ENCODE measurements around the gene DNAH3. TPM values are rescaled to one million over a fixed set of nuclear protein-coding genes. Genes with fewer than 3 reads are reported as not detected.
"Not testable (repeated sequence)": the region's sequence is repeated elsewhere in the genome, so short reads cannot be mapped to it uniquely, and the experiment has no call there.

Gene DNAH3
- total RNA-seq, 1 donor from 2014 or later, result not detected

DNA sequence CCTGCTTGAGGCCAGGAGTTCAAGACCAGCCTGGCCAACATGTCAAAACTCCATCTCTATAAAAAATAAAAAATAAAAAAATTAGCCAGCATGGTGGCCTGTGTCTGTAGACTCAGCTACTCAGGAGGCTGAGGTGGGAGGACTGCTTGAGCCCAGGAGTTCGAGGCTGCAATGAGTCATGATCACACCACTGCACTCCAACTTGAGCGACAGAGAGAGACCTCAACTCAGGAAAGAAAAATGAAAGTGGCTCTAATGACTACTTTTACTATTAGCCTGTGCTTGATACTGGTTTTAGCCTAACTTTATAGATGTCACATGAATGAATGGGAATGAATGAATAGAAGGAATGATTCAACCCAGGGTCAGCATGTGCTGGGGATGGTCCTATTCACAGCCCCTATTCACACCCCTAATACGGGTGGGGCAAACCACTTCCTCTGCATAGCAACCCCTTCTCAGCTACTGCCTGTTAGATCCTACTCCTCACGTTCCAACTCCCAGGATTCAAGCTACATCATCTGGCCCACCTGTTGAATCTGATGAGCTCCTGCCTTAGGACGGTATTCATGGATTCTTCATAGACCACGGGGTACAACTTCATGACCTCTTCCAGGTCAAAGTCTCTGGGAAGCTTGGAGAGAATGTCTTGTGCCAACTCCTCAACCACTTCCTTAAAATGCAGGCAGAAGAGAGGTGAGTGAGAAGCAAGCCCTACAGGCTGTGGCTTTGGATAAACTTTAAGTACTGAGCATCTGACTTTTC lies 209.6 kb downstream of the DNAH3 start:
- no peak for DNase-seq (ENCODE audit: low read depth)
- H3K4me3 ChIP-seq (ENCODE audit: low read depth, low read length), result no peak overlapping the region
- TF ChIP-seq, protein P1, sequence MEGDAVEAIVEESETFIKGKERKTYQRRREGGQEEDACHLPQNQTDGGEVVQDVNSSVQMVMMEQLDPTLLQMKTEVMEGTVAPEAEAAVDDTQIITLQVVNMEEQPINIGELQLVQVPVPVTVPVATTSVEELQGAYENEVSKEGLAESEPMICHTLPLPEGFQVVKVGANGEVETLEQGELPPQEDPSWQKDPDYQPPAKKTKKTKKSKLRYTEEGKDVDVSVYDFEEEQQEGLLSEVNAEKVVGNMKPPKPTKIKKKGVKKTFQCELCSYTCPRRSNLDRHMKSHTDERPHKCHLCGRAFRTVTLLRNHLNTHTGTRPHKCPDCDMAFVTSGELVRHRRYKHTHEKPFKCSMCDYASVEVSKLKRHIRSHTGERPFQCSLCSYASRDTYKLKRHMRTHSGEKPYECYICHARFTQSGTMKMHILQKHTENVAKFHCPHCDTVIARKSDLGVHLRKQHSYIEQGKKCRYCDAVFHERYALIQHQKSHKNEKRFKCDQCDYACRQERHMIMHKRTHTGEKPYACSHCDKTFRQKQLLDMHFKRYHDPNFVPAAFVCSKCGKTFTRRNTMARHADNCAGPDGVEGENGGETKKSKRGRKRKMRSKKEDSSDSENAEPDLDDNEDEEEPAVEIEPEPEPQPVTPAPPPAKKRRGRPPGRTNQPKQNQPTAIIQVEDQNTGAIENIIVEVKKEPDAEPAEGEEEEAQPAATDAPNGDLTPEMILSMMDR (conservative IDR thresholded peaks at IDR 0.05; ENCODE audit: low read depth, low read length), result no peak

DNA sequence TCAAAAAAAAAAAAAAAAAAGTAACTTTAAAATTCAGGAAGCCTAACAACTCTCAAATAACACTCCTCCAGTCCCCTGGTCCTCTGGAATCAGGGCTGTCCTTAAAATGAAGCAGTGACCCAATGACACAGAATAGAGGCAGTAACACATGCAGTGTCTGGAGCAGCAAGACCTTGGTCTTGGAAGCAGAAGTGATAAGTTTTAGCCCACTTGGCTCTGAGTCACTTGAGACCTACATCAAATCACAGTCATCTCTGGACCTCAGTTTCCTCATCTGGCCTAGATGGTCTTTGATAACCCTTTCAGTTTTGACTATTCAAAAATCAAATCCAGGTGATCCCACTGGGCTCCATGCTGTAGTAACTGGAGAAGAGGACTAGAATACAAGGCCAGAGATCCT lies 211.0 kb downstream of the DNAH3 start:
- H3K4me3 ChIP-seq (ENCODE audit: low read depth, low read length), result no peak overlapping the region
- TF ChIP-seq, protein P1 (conservative IDR thresholded peaks at IDR 0.05; ENCODE audit: low read depth, low read length), result no peak
- no peak for DNase-seq (ENCODE audit: low read depth)

DNA sequence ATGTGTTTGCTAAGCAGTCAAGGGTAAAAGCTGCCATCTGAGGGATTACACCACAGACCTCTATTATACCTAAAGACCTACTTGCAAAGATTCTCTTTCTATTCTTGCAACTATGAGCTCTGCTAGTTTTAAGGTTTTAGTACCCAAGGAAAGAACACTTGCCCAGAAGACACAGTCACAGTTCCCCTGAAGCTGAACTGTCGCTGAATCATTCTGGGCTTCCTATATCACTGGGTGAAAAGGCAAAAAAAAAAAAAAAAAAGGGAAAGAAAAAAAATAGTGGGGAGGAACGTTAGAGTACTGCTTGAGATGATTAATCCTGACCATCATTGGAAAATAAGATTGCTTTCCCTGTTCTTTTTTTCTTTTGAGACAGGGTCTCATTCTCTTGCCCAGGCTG lies 212.2 kb downstream of the DNAH3 start:
- no peak for DNase-seq (ENCODE audit: low read depth)
- no peak overlapping the region for H3K4me3 ChIP-seq (ENCODE audit: low read depth, low read length)
- TF ChIP-seq, protein P1 (conservative IDR thresholded peaks at IDR 0.05; ENCODE audit: low read depth, low read length), result no peak

DNA sequence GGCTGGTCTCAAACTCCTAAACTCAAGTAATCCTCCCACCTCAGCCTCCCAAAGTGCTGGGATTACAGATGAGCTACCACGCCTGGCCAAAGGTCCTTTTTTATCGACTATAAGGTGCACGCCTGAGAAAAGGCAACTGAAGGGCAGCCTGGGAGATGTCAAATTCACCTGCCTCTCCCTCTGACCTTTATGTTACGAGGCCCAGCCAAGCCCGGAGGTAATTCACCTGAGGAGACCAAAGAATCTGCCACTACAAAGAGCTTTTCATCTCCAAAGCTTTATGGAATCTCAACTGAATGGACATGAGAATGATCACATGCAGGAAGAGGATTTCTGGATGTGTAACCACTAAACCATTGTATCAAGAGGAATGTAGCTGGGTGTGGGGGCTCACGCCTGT lies 212.9 kb downstream of the DNAH3 start:
- H3K4me3 ChIP-seq (ENCODE audit: low read depth, low read length), result no peak overlapping the region
- no peak for DNase-seq (ENCODE audit: low read depth)
- TF ChIP-seq, protein P1 (conservative IDR thresholded peaks at IDR 0.05; ENCODE audit: low read depth, low read length), result no peak

DNA sequence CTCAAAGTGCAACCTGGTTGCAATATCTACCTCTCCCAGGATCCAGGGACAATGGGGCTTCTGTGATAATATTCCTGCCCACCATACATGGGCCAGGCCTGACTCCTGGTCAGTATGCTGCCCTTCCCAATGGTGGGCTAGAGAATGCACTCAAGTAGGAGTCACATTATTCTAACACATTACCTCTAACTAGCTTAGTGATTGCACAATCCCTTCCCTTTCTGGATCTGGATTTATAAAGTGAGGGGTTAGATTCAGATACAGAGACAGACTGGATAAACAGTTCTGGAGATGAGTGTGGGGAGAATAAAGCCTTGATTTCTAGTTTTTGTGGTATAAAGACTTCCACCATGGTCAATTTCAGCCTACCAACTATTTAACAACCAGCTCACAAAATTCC lies 217.1 kb downstream of the DNAH3 start:
- no peak for DNase-seq (ENCODE audit: low read depth)
- H3K4me3 ChIP-seq (ENCODE audit: low read depth, low read length), result no peak overlapping the region
- TF ChIP-seq, protein P1 (conservative IDR thresholded peaks at IDR 0.05; ENCODE audit: low read depth, low read length), result no peak

DNA sequence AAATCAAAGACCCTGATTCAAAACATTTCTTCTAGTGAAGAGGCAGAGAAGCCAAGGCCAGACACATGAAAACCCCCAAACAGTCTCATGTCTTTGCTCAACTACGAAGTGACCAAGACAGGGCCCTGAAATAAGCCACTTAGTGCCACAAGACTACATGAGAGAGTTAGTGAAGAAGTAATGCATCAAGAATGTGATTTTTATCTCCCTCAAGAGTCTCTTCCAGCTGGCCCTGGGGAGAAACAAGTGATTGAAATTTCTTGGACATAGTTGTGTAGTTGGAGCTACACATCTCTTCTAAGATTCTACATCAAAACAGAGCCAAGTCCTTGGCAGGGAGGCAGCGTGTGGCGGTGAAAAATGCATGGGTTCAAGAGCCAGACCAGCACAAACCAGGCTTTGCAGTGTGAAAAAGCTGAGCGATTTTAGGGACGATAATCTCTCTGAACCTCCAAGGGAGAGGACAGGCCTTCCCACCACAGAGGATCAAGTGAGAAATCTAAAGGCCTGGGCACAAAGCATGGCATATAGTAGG lies 219.5 kb downstream of the DNAH3 start:
- TF ChIP-seq, protein P1 (conservative IDR thresholded peaks at IDR 0.05; ENCODE audit: low read depth, low read length), result no peak
- DNase-seq (ENCODE audit: low read depth), result no peak
- H3K4me3 ChIP-seq (ENCODE audit: low read depth, low read length), result no peak overlapping the region

DNA sequence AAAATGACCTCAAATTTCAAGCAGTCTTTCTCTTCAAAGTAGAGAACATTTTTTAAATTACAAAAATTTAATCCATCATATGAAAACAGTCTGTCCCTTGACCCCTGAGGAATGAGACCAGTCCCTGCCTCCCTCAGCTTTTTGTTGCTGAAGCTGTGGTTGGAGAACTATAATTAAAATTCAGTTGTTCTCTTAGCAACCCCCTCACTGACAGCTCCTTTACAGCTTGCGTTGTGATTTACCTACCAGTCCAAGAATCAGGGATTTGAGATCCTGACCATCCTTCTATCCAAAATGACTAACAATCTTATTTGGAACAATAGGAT lies 220.3 kb downstream of the DNAH3 start:
- TF ChIP-seq, protein P1 (conservative IDR thresholded peaks at IDR 0.05; ENCODE audit: low read depth, low read length), result no peak
- no peak overlapping the region for H3K4me3 ChIP-seq (ENCODE audit: low read depth, low read length)
- no peak for DNase-seq (ENCODE audit: low read depth)

DNA sequence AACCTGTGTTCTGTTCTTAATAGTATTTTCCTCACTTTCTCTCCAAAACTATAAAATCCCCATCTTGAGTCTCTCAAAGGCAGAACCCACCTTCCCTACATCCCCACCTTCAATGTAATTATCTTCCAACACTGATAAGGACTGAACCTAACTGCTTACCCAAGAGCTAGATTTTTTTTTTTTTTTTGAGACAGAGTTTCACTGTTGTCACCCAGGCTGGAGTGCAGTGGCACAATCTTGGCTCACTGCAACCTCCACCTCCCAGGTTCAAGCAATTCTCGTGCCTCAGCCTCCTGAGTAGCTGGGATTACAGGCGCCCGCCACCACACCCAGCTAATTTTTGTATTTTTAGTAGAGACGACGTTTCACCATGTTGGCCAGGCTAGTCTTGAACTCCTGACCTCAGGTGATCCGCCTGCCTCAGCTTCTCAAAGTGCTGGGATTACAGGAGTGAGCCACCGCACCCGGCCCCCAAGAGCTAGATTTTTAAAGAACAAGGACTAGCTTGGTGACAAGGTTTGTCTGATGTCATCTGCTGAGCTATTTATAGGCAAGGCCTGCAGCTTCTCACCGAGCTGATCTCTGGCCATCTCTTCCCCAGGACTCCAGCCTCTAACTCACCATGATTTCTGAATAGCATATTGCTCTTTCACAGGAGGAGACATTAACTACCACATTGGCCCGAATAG lies 220.8 kb downstream of the DNAH3 start:
- not testable (repeated sequence) for DNase-seq (ENCODE audit: low read depth)

More for the DNA sequence above, 220.8 kb downstream of the DNAH3 start:
- H3K4me3 ChIP-seq (ENCODE audit: low read depth, low read length), result not testable (repeated sequence)
